WTC11 (cell line): Measurements from ENCODE around the gene CGB2.

Experiments used
- CBFB ChIP-seq: sonication (generic); formaldehyde crosslinking; IDR thresholded peaks from 2 replicates; pipeline ENCODE4 v1.8.1; 2022; ENCODE audit warnings: mild to moderate bottlenecking, low read depth, missing genetic modification reagents
- CTCF ChIP-seq: fragments of 200-600 bp; IDR thresholded peaks from 2 replicates; pipeline ENCODE4 v1.8.0; 2022; ENCODE audit warnings: antibody characterized with exemption
- E2F5 ChIP-seq: sonication (generic); formaldehyde crosslinking; IDR thresholded peaks from 2 replicates; pipeline ENCODE4 v1.8.1; 2022; ENCODE audit warnings: mild to moderate bottlenecking, moderate library complexity, missing genetic modification reagents
- FOXP1 ChIP-seq: sonication (generic); formaldehyde crosslinking; IDR thresholded peaks from 2 replicates; pipeline ENCODE4 v1.8.0; 2022; ENCODE audit warnings: missing genetic modification reagents, mild to moderate bottlenecking, moderate library complexity, borderline replicate concordance
- NR2C2 ChIP-seq: sonication (generic); formaldehyde crosslinking; IDR thresholded peaks from 2 replicates; pipeline ENCODE4 v1.8.0; 2022; ENCODE audit warnings: mild to moderate bottlenecking, missing genetic modification reagents
- SMAD4 ChIP-seq: sonication (generic); formaldehyde crosslinking; IDR thresholded peaks from 2 replicates; pipeline ENCODE4 v1.8.0; 2022; ENCODE audit warnings: mild to moderate bottlenecking, missing genetic modification reagents
- TF ChIP-seq, protein P1 (sequence below): sonication (generic); formaldehyde crosslinking; IDR thresholded peaks from 2 replicates; pipeline ENCODE4 v1.8.1; 2023; ENCODE audit warnings: mild to moderate bottlenecking, missing genetic modification reagents, moderate library complexity

DNA sequence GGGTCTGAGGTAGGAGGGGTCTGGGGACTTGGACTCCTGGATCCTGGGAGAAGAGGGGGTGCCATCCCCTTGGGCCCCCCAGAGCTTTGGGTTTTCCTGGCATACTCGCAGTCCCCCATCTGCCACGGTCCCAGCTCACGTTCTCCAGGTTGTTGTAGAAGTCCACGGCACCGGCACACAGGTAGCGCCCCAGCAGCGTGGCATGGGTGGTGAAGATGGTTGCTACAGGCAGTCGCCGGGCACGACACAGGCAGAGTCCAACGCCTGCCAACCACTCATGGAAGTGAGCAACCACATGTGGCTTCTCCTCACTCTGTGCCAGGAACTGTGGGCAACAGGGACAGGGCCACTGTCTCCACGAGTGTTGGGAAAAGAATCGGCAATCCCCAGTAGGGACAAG is 46.0 kb upstream of the CGB2 start:
- TF ChIP-seq CTCF, result no peak
- no peak for TF ChIP-seq E2F5
- TF ChIP-seq, protein P1, sequence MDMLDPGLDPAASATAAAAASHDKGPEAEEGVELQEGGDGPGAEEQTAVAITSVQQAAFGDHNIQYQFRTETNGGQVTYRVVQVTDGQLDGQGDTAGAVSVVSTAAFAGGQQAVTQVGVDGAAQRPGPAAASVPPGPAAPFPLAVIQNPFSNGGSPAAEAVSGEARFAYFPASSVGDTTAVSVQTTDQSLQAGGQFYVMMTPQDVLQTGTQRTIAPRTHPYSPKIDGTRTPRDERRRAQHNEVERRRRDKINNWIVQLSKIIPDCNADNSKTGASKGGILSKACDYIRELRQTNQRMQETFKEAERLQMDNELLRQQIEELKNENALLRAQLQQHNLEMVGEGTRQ (CRISPR knock-in tag), result no peak
- no peak for TF ChIP-seq SMAD4 (CRISPR knock-in tag)
- TF ChIP-seq FOXP1 (CRISPR knock-in tag), result no peak
- TF ChIP-seq NR2C2, result no peak
- no peak for TF ChIP-seq CBFB (CRISPR knock-in tag)
